HEK293T (cell line): ENCODE measurements around the gene PM20D2.

Experiments
- ARNT ChIP-seq: fragments of 450-650 bp; IDR thresholded peaks from 2 replicates; pipeline ENCODE4 v1.6.1; 2017; ENCODE audit warnings: mild to moderate bottlenecking
- BHLHE40 ChIP-seq: fragments of 450-650 bp; IDR thresholded peaks from 2 replicates; pipeline ENCODE4 v1.6.1; 2016; ENCODE audit warnings: mild to moderate bottlenecking, moderate library complexity, borderline replicate concordance
- CTBP1 ChIP-seq: fragments of 450-650 bp; IDR thresholded peaks from 2 replicates; pipeline ENCODE4 v1.6.1; 2016; ENCODE audit warnings: borderline replicate concordance
- ELF4 ChIP-seq: fragments of 450-650 bp; IDR thresholded peaks from 2 replicates; pipeline ENCODE4 v1.6.1; 2017; ENCODE audit warnings: antibody characterized with exemption
- FOXA1 ChIP-seq: fragments of 450-650 bp; IDR thresholded peaks from 2 replicates; pipeline ENCODE4 v1.6.1; 2016; ENCODE audit warnings: mild to moderate bottlenecking
- FOXM1 ChIP-seq: fragments of 450-650 bp; IDR thresholded peaks from 2 replicates; pipeline ENCODE4 v1.6.1; 2017; ENCODE audit warnings: mild to moderate bottlenecking, borderline replicate concordance
- HDGF ChIP-seq: fragments of 450-650 bp; IDR thresholded peaks from 2 replicates; pipeline ENCODE4 v1.6.1; 2017; ENCODE audit warnings: antibody characterized with exemption, borderline replicate concordance
- LEF1 ChIP-seq: fragments of 450-650 bp; IDR thresholded peaks from 2 replicates; pipeline ENCODE4 v1.6.1; 2017; ENCODE audit warnings: mild to moderate bottlenecking, borderline replicate concordance
- NFRKB ChIP-seq: fragments of 450-650 bp; IDR thresholded peaks from 2 replicates; pipeline ENCODE4 v1.6.1; 2016; ENCODE audit warnings: mild to moderate bottlenecking, moderate library complexity
- SP1 ChIP-seq: fragments of 450-650 bp; IDR thresholded peaks from 2 replicates; pipeline ENCODE4 v1.6.1; 2017
- SUZ12 ChIP-seq: fragments of 450-650 bp; IDR thresholded peaks from 2 replicates; pipeline ENCODE4 v1.6.1; 2016; ENCODE audit warnings: mild to moderate bottlenecking
- TARDBP ChIP-seq: fragments of 450-650 bp; IDR thresholded peaks from 2 replicates; pipeline ENCODE4 v1.6.1; 2016
- ZNF384 ChIP-seq: fragments of 450-650 bp; IDR thresholded peaks from 2 replicates; pipeline ENCODE4 v1.6.1; 2016
- TF ChIP-seq, protein P1 (sequence below): fragments of 450-650 bp; IDR thresholded peaks from 2 replicates; pipeline ENCODE4 v1.6.1; 2016

DNA sequence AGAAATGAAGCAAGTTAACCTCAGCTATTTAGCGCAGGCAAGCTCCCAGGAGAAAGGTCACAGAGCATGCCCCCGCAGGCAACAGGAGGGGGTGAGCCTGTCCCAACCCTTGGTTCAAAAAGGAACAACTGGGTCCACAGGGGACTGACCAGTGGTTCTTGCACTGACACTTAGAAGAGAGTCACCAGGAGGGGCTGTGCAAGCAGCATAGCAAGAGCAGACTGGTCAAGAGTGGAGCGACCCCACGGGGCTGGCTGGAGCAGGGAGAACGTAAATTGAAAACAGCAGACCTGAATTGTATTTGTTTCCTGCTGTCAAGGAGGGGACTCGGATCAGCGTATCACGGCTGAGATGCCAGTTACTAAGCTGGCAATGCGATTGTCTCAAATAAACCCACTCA lies 38.5 kb downstream of the PM20D2 start:
- TF ChIP-seq SP1: no peak
- no peak for TF ChIP-seq ARNT
- TF ChIP-seq ELF4: no peak
- no peak for TF ChIP-seq NFRKB
- no peak for TF ChIP-seq LEF1
- TF ChIP-seq BHLHE40: no peak
- TF ChIP-seq FOXA1: no peak
- TF ChIP-seq FOXM1: no peak
- no peak for TF ChIP-seq TARDBP
- no peak for TF ChIP-seq HDGF
- TF ChIP-seq SUZ12: no peak
- no peak for TF ChIP-seq CTBP1
- TF ChIP-seq, protein P1, sequence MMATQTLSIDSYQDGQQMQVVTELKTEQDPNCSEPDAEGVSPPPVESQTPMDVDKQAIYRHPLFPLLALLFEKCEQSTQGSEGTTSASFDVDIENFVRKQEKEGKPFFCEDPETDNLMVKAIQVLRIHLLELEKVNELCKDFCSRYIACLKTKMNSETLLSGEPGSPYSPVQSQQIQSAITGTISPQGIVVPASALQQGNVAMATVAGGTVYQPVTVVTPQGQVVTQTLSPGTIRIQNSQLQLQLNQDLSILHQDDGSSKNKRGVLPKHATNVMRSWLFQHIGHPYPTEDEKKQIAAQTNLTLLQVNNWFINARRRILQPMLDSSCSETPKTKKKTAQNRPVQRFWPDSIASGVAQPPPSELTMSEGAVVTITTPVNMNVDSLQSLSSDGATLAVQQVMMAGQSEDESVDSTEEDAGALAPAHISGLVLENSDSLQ: no peak
- no peak for TF ChIP-seq ZNF384
